Measurements from ENCODE around the gene KIAA1755.

GRCh38 chr20:38209054-38209675 is 51.4 kb downstream of the KIAA1755 start:
- no peak for TF ChIP-seq CTCF (IDR thresholded peaks at IDR 0.05)
- no peak for TF ChIP-seq ZFX (IDR thresholded peaks at IDR 0.05; ENCODE audit: borderline replicate concordance)
